ENCODE measurements around the gene JARID2. TPM values are rescaled to one million over a fixed set of nuclear protein-coding genes. Genes with fewer than 3 reads are reported as not detected.

Gene JARID2
- total and polyA plus RNA-seq, 2 of the 8 experiments (the other 6 are each of a cell fraction or from before 2014, with no cell fraction given): 60.1 to 239 TPM

- H3K79me2 ChIP-seq (ENCODE audit: control insufficient read depth in 1 of 2, insufficient read depth in 2 of 2, low read length in 2 of 2): peaks cover 0 to 96% of the 10 kb centered on the region in 2 experiments; a peak in 3 of 4 replicates
- H4K8ac ChIP-seq (ENCODE audit: extremely low read depth, insufficient read depth, low read length): peak overlapping the region; percentile 36
- no peak overlapping the region for H3K4ac ChIP-seq (replicated peaks; ENCODE audit: insufficient read length, low read depth, low read length)
- no peak for DNase-seq (ENCODE audit: low read depth in 1 of 2, low spot score in 2 of 2)
- no peak overlapping the region for H3K23ac ChIP-seq (ENCODE audit: insufficient read length)
- 95% methylated on average over 12 of the region's 12 CpGs; no CpG with 5 or more reads in 1 of the 2 experiments for WGBS, 2 experiments (ENCODE audit: extremely low coverage in 1 of 2, insufficient coverage in 1 of 2, insufficient read length in 1 of 2, insufficient replicate concordance in 2 of 2, low coverage in 1 of 2, low lambda C conversion rate in 2 of 2, missing lambda C conversion rate in 1 of 2)
- no peak overlapping the region for H3K4me3 ChIP-seq (ENCODE audit: extremely low read depth in 1 of 4, insufficient read depth in 2 of 4, low read depth in 3 of 4, low read length in 4 of 4)
- no peak overlapping the region for H2AK5ac ChIP-seq (ENCODE audit: low read depth, low read length)
- no peak overlapping the region for H2AFZ ChIP-seq (ENCODE audit: low read length)
- H3K23me2 ChIP-seq (ENCODE audit: low read depth, low read length): no peaks in the 10 kb centered on the region
- no peak overlapping the region for H3K18ac ChIP-seq (ENCODE audit: extremely low read depth, low read length)
- H2BK12ac ChIP-seq (ENCODE audit: low read depth, low read length): no peak overlapping the region
- H3K9ac ChIP-seq (replicated peaks in 1 of 4; ENCODE audit: extremely low read depth in 1 of 4, low read depth in 3 of 4, low read length in 3 of 4): no peak overlapping the region
- CTCF ChIA-PET (ENCODE audit: partially characterized antibody): no interaction called here
- H4K91ac ChIP-seq (replicated peaks; ENCODE audit: insufficient read length, low read length): no peak overlapping the region
- no peak for FAIRE-seq
- H2BK120ac ChIP-seq (replicated peaks; ENCODE audit: low read depth, low read length): no peak overlapping the region
- H3K27me3 ChIP-seq (replicated peaks in 1 of 4; ENCODE audit: control insufficient read depth in 3 of 4, extremely low read depth in 1 of 4, insufficient read depth in 3 of 4, low read length in 3 of 4): no peaks in the 10 kb centered on the region; a peak in 2 of 7 replicates
- H3K14ac ChIP-seq (ENCODE audit: insufficient read length): no peak overlapping the region
- H2BK20ac ChIP-seq (ENCODE audit: low read length): no peak overlapping the region
- H2BK15ac ChIP-seq (ENCODE audit: low read length): no peak overlapping the region
- no peaks in the 10 kb centered on the region; a peak in 1 of 4 replicates for H3K9me3 ChIP-seq (ENCODE audit: insufficient read depth in 2 of 2, low read depth in 1 of 2, low read length in 1 of 2)
- peak overlapping the region; percentile 18; the same call in 1 of the 2 replicates for H2BK5ac ChIP-seq (ENCODE audit: low read depth, low read length)
- peaks cover 24% of the 10 kb centered on the region for H3K79me1 ChIP-seq (ENCODE audit: low read depth, low read length)
- no peak overlapping the region for H3K4me2 ChIP-seq (ENCODE audit: insufficient read depth in 1 of 2, low read depth in 2 of 2, low read length in 2 of 2)
- POLR2A ChIA-PET (ENCODE audit: partially characterized antibody): no interaction called here
- peaks cover 0 to 4% (median 2%) of the 10 kb centered on the region in 4 experiments; a peak in 4 of 7 replicates for H3K4me1 ChIP-seq (replicated peaks in 1 of 4; ENCODE audit: control insufficient read depth in 3 of 4, insufficient read depth in 4 of 4, low read length in 3 of 4)
- H3K27ac ChIP-seq (ENCODE audit: low read depth, low read length): no peak overlapping the region
- H4K20me1 ChIP-seq (replicated peaks in 1 of 2; ENCODE audit: control insufficient read depth in 1 of 2, insufficient read depth in 2 of 2, low read length in 2 of 2): peaks cover 54 to 56% of the 10 kb centered on the region in 2 experiments
- no peak overlapping the region for H3K56ac ChIP-seq (replicated peaks; ENCODE audit: insufficient read length, low read depth, low read length)
- H4K5ac ChIP-seq (ENCODE audit: insufficient read length, low read depth, low read length): no peak overlapping the region
- peaks cover 56 to 91% (median 71%) of the 10 kb centered on the region in 4 experiments for H3K36me3 ChIP-seq (ENCODE audit: control insufficient read depth in 2 of 4, insufficient read depth in 4 of 4, low read length in 3 of 4)
- TF ChIP-seq SAP30 (IDR thresholded peaks at IDR 0.05; ENCODE audit: insufficient read depth, insufficient replicate concordance, low read length) (no peak), SIRT6 (IDR thresholded peaks at IDR 0.05; ENCODE audit: low read length) (no peak), RNF2 (IDR thresholded peaks at IDR 0.05; ENCODE audit: borderline replicate concordance, low read depth, low read length, missing control alignments, poor library complexity, severe bottlenecking) (no peak), KDM5A (IDR thresholded peaks at IDR 0.05; ENCODE audit: low read length) (no peak), KDM4A (IDR thresholded peaks at IDR 0.05; ENCODE audit: low read depth, low read length, severe bottlenecking) (no peak), CHD1 (IDR thresholded peaks at IDR 0.05; ENCODE audit: low read depth, low read length) (no peak), RBBP5 (IDR thresholded peaks at IDR 0.05; ENCODE audit: borderline replicate concordance, low read depth, low read length) (no peak), MAX (IDR thresholded peaks at IDR 0.05) (no peak), USF2 (IDR thresholded peaks at IDR 0.05; ENCODE audit: low read length) (no peak), SP4 (IDR thresholded peaks at IDR 0.05; ENCODE audit: low read length) (no peak), POLR2AphosphoS5 (IDR thresholded peaks at IDR 0.05; ENCODE audit: low read depth, low read length) (no peak), SIX5 (IDR thresholded peaks at IDR 0.05; ENCODE audit: low read depth, low read length) (no peak)
These were observed 253.3 kb downstream of the JARID2 start for GRCh38 chr6:15499125-15499524.
